Panc1 (cell line): Measurements from ENCODE around the gene ALPP. TPM values are rescaled to one million over a fixed set of nuclear protein-coding genes. Genes with fewer than 3 reads are reported as not detected.

Experiments used
- ATAC-seq: fragments of 200-7000 bp; cut with Tn5 transposase; 2 replicates; pipeline ENCODE4 v1.9.1; 2020; ENCODE audit warnings: mild to moderate bottlenecking, moderate library complexity
- BruUV-seq: library from RNA; stranded (reverse); fragments of 400-500 nt; replicated peaks from 2 replicates; lab custom pipeline; 2021; lab: Mats Ljungman, UMichigan
- CTCF ChIA-PET: fragments of 300-600 bp; sonication (Branson Sonifier 250); formaldehyde crosslinking; loops from one replicate; lab custom pipeline; 2022; ENCODE audit warnings: antibody characterized with exemption; lab: Charles Lee
- POLR2A ChIA-PET: fragments of 300-600 bp; sonication (Branson Sonifier 250); formaldehyde crosslinking; loops from one replicate; lab custom pipeline; 2022; ENCODE audit warnings: antibody characterized with exemption; lab: Charles Lee
- DNase-seq: peaks from one replicate; pipeline ENCODE4 v3.0.0-alpha.2; 2010; ENCODE audit warnings: low read depth, low spot score
- H3K27ac ChIP-seq: 2 replicates; pipeline ENCODE4 v1.5.1; 2011; ENCODE audit warnings: mild to moderate bottlenecking, low read length, inconsistent platforms
- H3K27me3 ChIP-seq: fragments of 200-500 bp; sonication (Bioruptor generic); 2 replicates; pipeline ENCODE4 v1.6.0; 2014; ENCODE audit warnings: low read length, inconsistent platforms; ENCODE audit not compliant: control insufficient read depth, insufficient read depth
- H3K36me3 ChIP-seq: fragments of 200-500 bp; sonication (Bioruptor generic); 2 replicates; pipeline ENCODE4 v1.5.1; 2014; ENCODE audit warnings: inconsistent platforms, mild to moderate bottlenecking, low read length, moderate library complexity; ENCODE audit not compliant: control insufficient read depth, insufficient read depth
- H3K4me1 ChIP-seq: 2 replicates; pipeline ENCODE4 v1.5.1; 2011; ENCODE audit warnings: inconsistent platforms, mild to moderate bottlenecking, low read length, moderate library complexity; ENCODE audit not compliant: control insufficient read depth, insufficient read depth
- H3K4me3 ChIP-seq, 2 experiments: 2 replicates each; pipeline ENCODE4 v1.5.1; 2011 to 2012; ENCODE audit warnings: low read depth in 2 of 2, low read length in 2 of 2, mild to moderate bottlenecking in 2 of 2, inconsistent platforms in 1 of 2, moderate library complexity in 1 of 2
- H3K9me3 ChIP-seq: fragments of 200-500 bp; sonication (Bioruptor generic); 2 replicates; pipeline ENCODE4 v1.5.1; 2014; ENCODE audit warnings: low read depth, mild to moderate bottlenecking, inconsistent platforms, low read length, moderate library complexity; ENCODE audit not compliant: control insufficient read depth, insufficient read depth
- POLR2AphosphoS5 ChIP-seq: IDR thresholded peaks from 2 replicates; pipeline ENCODE4 v1.6.1; 2012; ENCODE audit warnings: mild to moderate bottlenecking, low read depth, low read length, moderate library complexity
- SIN3A ChIP-seq: IDR thresholded peaks from 2 replicates; pipeline ENCODE4 v1.6.1; 2012; ENCODE audit warnings: low read depth, mild to moderate bottlenecking, low read length, moderate library complexity, borderline replicate concordance; ENCODE audit not compliant: insufficient read depth
- TCF7L2 ChIP-seq: IDR thresholded peaks from 2 replicates; pipeline ENCODE4 v1.6.1; 2011; ENCODE audit warnings: mild to moderate bottlenecking, low read depth, low read length, inconsistent platforms
- in situ Hi-C: cut with HindIII; loops from 2 replicates; pipeline ENCODE4 v1.10.0; 2016; ENCODE audit warnings: low sequenced_read_pairs, low pct_unique_long_range_greater_than_20kb
- intact Hi-C: fragments of 100-400 bp; cut with micrococcal nuclease; formaldehyde crosslinking; loops from one replicate; pipeline ENCODE4 v1.10.0; 2022; ENCODE audit not compliant: unreplicated experiment
- total RNA-seq: library from RNA; stranded (reverse); gene quantifications from one replicate; pipeline ENCODE4 v1.2.1, GENCODE V29; 2021; ENCODE audit not compliant: unreplicated experiment
- TF ChIP-seq, protein P1 (sequence below): fragments of 450-650 bp; IDR thresholded peaks from 2 replicates; pipeline ENCODE4 v1.5.1; 2017; ENCODE audit warnings: mild to moderate bottlenecking
- TF ChIP-seq, protein P2 (sequence below), 2 experiments: IDR thresholded peaks; 2 replicates each; pipeline ENCODE4 v1.6.1; 2011 to 2012; ENCODE audit warnings: low read depth in 2 of 2, control low read depth in 1 of 2, low read length in 1 of 2, mild to moderate bottlenecking in 1 of 2, moderate library complexity in 1 of 2; ENCODE audit not compliant: insufficient read depth in 1 of 2

The ALPP gene
- total RNA-seq, 1 experiment from 2014 or later, result 7.3 TPM

- ChIA-PET POLR2A (interaction anchor here (0.6 kb wide), 1 partner anchor 12 kb away, joined by 5 read pairs; no protein-coding TSS in a partner anchor), CTCF (interaction anchor here (0.6 kb wide), 1 partner anchor 304 kb away, joined by 3 read pairs; no protein-coding TSS in a partner anchor)
- H3K4me1 ChIP-seq, result peaks cover 5% of the 10 kb centered on the region
- H3K27ac ChIP-seq, result peak overlapping the region; percentile 68
- H3K36me3 ChIP-seq, result no peaks in the 10 kb centered on the region
- in situ Hi-C loops, result no loop called here
- no TSS peak for BruUV-seq
- no peak for ATAC-seq
- no peaks in the 10 kb centered on the region for H3K9me3 ChIP-seq
- no peak for DNase-seq
- peak overlapping the region in 1 of 2 experiments; percentile 43; a peak in 2 of 4 replicates for H3K4me3 ChIP-seq
- intact Hi-C loops, result no loop called here
- TF ChIP-seq, protein P1, sequence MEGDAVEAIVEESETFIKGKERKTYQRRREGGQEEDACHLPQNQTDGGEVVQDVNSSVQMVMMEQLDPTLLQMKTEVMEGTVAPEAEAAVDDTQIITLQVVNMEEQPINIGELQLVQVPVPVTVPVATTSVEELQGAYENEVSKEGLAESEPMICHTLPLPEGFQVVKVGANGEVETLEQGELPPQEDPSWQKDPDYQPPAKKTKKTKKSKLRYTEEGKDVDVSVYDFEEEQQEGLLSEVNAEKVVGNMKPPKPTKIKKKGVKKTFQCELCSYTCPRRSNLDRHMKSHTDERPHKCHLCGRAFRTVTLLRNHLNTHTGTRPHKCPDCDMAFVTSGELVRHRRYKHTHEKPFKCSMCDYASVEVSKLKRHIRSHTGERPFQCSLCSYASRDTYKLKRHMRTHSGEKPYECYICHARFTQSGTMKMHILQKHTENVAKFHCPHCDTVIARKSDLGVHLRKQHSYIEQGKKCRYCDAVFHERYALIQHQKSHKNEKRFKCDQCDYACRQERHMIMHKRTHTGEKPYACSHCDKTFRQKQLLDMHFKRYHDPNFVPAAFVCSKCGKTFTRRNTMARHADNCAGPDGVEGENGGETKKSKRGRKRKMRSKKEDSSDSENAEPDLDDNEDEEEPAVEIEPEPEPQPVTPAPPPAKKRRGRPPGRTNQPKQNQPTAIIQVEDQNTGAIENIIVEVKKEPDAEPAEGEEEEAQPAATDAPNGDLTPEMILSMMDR, result no peak
- no peak for TF ChIP-seq SIN3A
- TF ChIP-seq, protein P2, sequence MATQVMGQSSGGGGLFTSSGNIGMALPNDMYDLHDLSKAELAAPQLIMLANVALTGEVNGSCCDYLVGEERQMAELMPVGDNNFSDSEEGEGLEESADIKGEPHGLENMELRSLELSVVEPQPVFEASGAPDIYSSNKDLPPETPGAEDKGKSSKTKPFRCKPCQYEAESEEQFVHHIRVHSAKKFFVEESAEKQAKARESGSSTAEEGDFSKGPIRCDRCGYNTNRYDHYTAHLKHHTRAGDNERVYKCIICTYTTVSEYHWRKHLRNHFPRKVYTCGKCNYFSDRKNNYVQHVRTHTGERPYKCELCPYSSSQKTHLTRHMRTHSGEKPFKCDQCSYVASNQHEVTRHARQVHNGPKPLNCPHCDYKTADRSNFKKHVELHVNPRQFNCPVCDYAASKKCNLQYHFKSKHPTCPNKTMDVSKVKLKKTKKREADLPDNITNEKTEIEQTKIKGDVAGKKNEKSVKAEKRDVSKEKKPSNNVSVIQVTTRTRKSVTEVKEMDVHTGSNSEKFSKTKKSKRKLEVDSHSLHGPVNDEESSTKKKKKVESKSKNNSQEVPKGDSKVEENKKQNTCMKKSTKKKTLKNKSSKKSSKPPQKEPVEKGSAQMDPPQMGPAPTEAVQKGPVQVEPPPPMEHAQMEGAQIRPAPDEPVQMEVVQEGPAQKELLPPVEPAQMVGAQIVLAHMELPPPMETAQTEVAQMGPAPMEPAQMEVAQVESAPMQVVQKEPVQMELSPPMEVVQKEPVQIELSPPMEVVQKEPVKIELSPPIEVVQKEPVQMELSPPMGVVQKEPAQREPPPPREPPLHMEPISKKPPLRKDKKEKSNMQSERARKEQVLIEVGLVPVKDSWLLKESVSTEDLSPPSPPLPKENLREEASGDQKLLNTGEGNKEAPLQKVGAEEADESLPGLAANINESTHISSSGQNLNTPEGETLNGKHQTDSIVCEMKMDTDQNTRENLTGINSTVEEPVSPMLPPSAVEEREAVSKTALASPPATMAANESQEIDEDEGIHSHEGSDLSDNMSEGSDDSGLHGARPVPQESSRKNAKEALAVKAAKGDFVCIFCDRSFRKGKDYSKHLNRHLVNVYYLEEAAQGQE (IDR thresholded peaks at IDR 0.05; ENCODE audit: insufficient read depth in 1 of 2, low read depth in 2 of 2, low read length in 1 of 2), result no peak
- TF ChIP-seq POLR2AphosphoS5, result no peak
- TF ChIP-seq TCF7L2, result no peak
- H3K27me3 ChIP-seq, result peaks cover 3% of the 10 kb centered on the region; the same call in 1 of the 2 replicates
These were observed 39.5 kb downstream of the ALPP start for GRCh38 chr2:232418056-232418455.

GRCh38 chr2:232418466-232419244, 40.1 kb downstream of the ALPP start:
- in situ Hi-C loops, result no loop called here
- peak overlapping the region; percentile 43 for H3K4me3 ChIP-seq

More at GRCh38 chr2:232418466-232419244, 40.1 kb downstream of the ALPP start:
- Histone ChIP-seq H3K27me3 (peaks cover 3% of the 10 kb centered on the region; the same call in 1 of the 2 replicates), H3K36me3 (no peaks in the 10 kb centered on the region), H3K9me3 (no peaks in the 10 kb centered on the region), H3K4me1 (peaks cover 5% of the 10 kb centered on the region; the same call in 1 of the 2 replicates), H3K27ac (peak overlapping the region; percentile 68)
- TF ChIP-seq, protein P1, result no peak
- no peak for TF ChIP-seq SIN3A
- TF ChIP-seq POLR2AphosphoS5, result no peak
- TF ChIP-seq, protein P2 (IDR thresholded peaks at IDR 0.05; ENCODE audit: insufficient read depth in 1 of 2, low read depth in 2 of 2, low read length in 1 of 2), result no peak
- TF ChIP-seq TCF7L2, result no peak
- ChIA-PET POLR2A (interaction anchor here (0.6 kb wide), 1 partner anchor 11 kb away, joined by 5 read pairs; no protein-coding TSS in a partner anchor), CTCF (interaction anchor here (0.6 kb wide), 1 partner anchor 304 kb away, joined by 3 read pairs; no protein-coding TSS in a partner anchor)
- ATAC-seq (peak; percentile 67), DNase-seq (no peak)
- BruUV-seq, result no TSS peak
- intact Hi-C loops, result no loop called here
